Renal pelvis (tissue), 12 donors: ENCODE measurements around the gene SLC37A3. TPM values are rescaled to one million over a fixed set of nuclear protein-coding genes. Genes with fewer than 3 reads are reported as not detected.
"Not testable (repeated sequence)": the region's sequence is repeated elsewhere in the genome, so short reads cannot be mapped to it uniquely, and the experiment has no call there.

Experiments
- DNase-seq: peaks from one replicate; pipeline ENCODE4 v3.0.0-alpha.2; 2013
- long read RNA-seq, 16 experiments: transcript quantifications; one replicate each; lab custom pipeline, GENCODE V29; 2026
- polyA plus RNA-seq, 3 donors: library from polyadenylated mRNA; unstranded; fragments of 120-200 nt; gene quantifications; one replicate each; pipeline ENCODE4 v1.2.1, GENCODE V29; 2013; ENCODE audit not compliant: insufficient read length in 3 of 3

The SLC37A3 gene
- 10 to 100 TPM; 48.1 to 64.5 (median 60.4) TPM for polyA plus RNA-seq
- long read RNA-seq, donor 1, transcript SLC37A3-201 (15 exons, 3,349 nt) = major isoform, 5 of 5 reads
- long read RNA-seq, donor 1, partial matches to known transcripts = 0 of 5 reads
- long read RNA-seq, donor 1, other reads (novel, unspliced or antisense) = 0 of 5 reads
- long read RNA-seq, donor 2, transcript SLC37A3-201 (15 exons, 3,349 nt) = major isoform, 8 of 10 reads
- long read RNA-seq, donor 2, partial matches to known transcripts = 0 of 10 reads
- long read RNA-seq, donor 2, other reads (novel, unspliced or antisense) = 0 of 10 reads
- long read RNA-seq, donor 3, transcript SLC37A3-201 (15 exons, 3,349 nt) = major isoform, 5 of 7 reads
- long read RNA-seq, donor 3, partial matches to known transcripts = 0 of 7 reads
- long read RNA-seq, donor 3, other reads (novel, unspliced or antisense) = 0 of 7 reads
- long read RNA-seq, donor 4, partial matches to known transcripts = 6 of 10 reads
- long read RNA-seq, donor 4, other reads (novel, unspliced or antisense) = 0 of 10 reads
- long read RNA-seq, donor 5, transcript SLC37A3-201 (15 exons, 3,349 nt) = major isoform, 5 of 7 reads
- long read RNA-seq, donor 5, partial matches to known transcripts = 0 of 7 reads
- long read RNA-seq, donor 5, other reads (novel, unspliced or antisense) = 0 of 7 reads
- long read RNA-seq, donor 6, transcript SLC37A3-201 (15 exons, 3,349 nt) = major isoform, 9 of 13 reads
- long read RNA-seq, donor 6, partial matches to known transcripts = 0 of 13 reads
- long read RNA-seq, donor 6, other reads (novel, unspliced or antisense) = 0 of 13 reads
- long read RNA-seq, donor 7, transcript SLC37A3-201 (15 exons, 3,349 nt) = major isoform, 6 of 7 reads
- long read RNA-seq, donor 7, partial matches to known transcripts = 0 of 7 reads
- long read RNA-seq, donor 7, other reads (novel, unspliced or antisense) = 0 of 7 reads
- long read RNA-seq, donor 8, partial matches to known transcripts = 0 of 6 reads
- long read RNA-seq, donor 8, other reads (novel, unspliced or antisense) = 0 of 6 reads
- long read RNA-seq, donor 9, transcript SLC37A3-201 (15 exons, 3,349 nt) = major isoform, 7 of 11 reads
- long read RNA-seq, donor 9, partial matches to known transcripts = 0 of 11 reads
- long read RNA-seq, donor 9, other reads (novel, unspliced or antisense) = 0 of 11 reads
- long read RNA-seq, donor 10, partial matches to known transcripts = 0 of 3 reads
- long read RNA-seq, donor 10, other reads (novel, unspliced or antisense) = 0 of 3 reads
- long read RNA-seq, donor 11, partial matches to known transcripts = 0 of 1 reads
- long read RNA-seq, donor 11, other reads (novel, unspliced or antisense) = 0 of 1 reads
- long read RNA-seq, donor 12, transcript SLC37A3-201 (15 exons, 3,349 nt) = major isoform, 10 of 15 reads
- long read RNA-seq, donor 12, partial matches to known transcripts = 0 of 15 reads
- long read RNA-seq, donor 12, other reads (novel, unspliced or antisense) = 0 of 15 reads
- long read RNA-seq, donor 13, partial matches to known transcripts = 0 of 5 reads
- long read RNA-seq, donor 13, other reads (novel, unspliced or antisense) = 0 of 5 reads
- long read RNA-seq, donor 14, transcript SLC37A3-201 (15 exons, 3,349 nt) = major isoform, 14 of 15 reads
- long read RNA-seq, donor 14, partial matches to known transcripts = 0 of 15 reads
- long read RNA-seq, donor 14, other reads (novel, unspliced or antisense) = 0 of 15 reads
- long read RNA-seq, donor 15, partial matches to known transcripts = 0 of 6 reads
- long read RNA-seq, donor 15, other reads (novel, unspliced or antisense) = 0 of 6 reads
- long read RNA-seq, donor 16, transcript SLC37A3-201 (15 exons, 3,349 nt) = major isoform, 7 of 14 reads
- long read RNA-seq, donor 16, partial matches to known transcripts = 0 of 14 reads
- long read RNA-seq, donor 16, other reads (novel, unspliced or antisense) = 0 of 14 reads

GRCh38 chr7:140397784-140398750, at the start of gene SLC37A3:
SLC37A3 (minus strand) TSS chr7:140398530; CDS start chr7:140382526, 16,004 bp downstream.
- peak; percentile 86 for DNase-seq

GRCh38 chr7:140447841-140448240, 49.5 kb upstream of the SLC37A3 start:
- no peak for DNase-seq

GRCh38 chr7:140446467-140446866, 48.1 kb upstream of the SLC37A3 start:
- no peak for DNase-seq

GRCh38 chr7:140441519-140441918, 43.2 kb upstream of the SLC37A3 start:
- no peak for DNase-seq

GRCh38 chr7:140440593-140440992, 42.3 kb upstream of the SLC37A3 start:
- no peak for DNase-seq

- no peak for DNase-seq
These were observed 41.0 kb upstream of the SLC37A3 start for GRCh38 chr7:140439359-140439758.

- no peak for DNase-seq
These were observed 37.0 kb upstream of the SLC37A3 start for GRCh38 chr7:140435252-140435895.

- DNase-seq = no peak
These were observed 35.1 kb upstream of the SLC37A3 start for GRCh38 chr7:140433396-140433795.

GRCh38 chr7:140426130-140426529, 27.8 kb upstream of the SLC37A3 start:
- DNase-seq = no peak

- DNase-seq = no peak
These were observed 27.4 kb upstream of the SLC37A3 start for GRCh38 chr7:140425718-140426117.

- DNase-seq = no peak
These were observed 25.2 kb upstream of the SLC37A3 start for GRCh38 chr7:140423501-140423900.

GRCh38 chr7:140421521-140421920, 23.2 kb upstream of the SLC37A3 start:
- no peak for DNase-seq

- no peak for DNase-seq
These were observed 20.3 kb upstream of the SLC37A3 start for GRCh38 chr7:140418653-140419052.

GRCh38 chr7:140418156-140418472, 19.8 kb upstream of the SLC37A3 start:
- not testable (repeated sequence) for DNase-seq

GRCh38 chr7:140417456-140418155, 19.3 kb upstream of the SLC37A3 start:
- no peak for DNase-seq

- DNase-seq = no peak
These were observed 18.2 kb upstream of the SLC37A3 start for GRCh38 chr7:140416560-140416959.

- DNase-seq = not testable (repeated sequence)
These were observed 17.5 kb upstream of the SLC37A3 start for GRCh38 chr7:140415816-140416215.

- DNase-seq = no peak
These were observed 17.0 kb upstream of the SLC37A3 start for GRCh38 chr7:140415361-140415760.
